Neural progenitor cell (in vitro differentiated cells): ENCODE measurements around the gene ZNF577. TPM values are rescaled to one million over a fixed set of nuclear protein-coding genes. Genes with fewer than 3 reads are reported as not detected.

Experiments
- DNase-seq: peaks from one replicate; pipeline ENCODE4 v3.0.0-alpha.2; 2016; ENCODE audit warnings: low spot score
- H2AFZ ChIP-seq: fragments of 200-600 bp; sonication (generic); replicated peaks from 2 replicates; pipeline ENCODE4 v1.6.1; 2016; ENCODE audit warnings: antibody characterized with exemption
- H3F3A ChIP-seq: fragments of 200-600 bp; sonication (generic); 2 replicates; pipeline ENCODE4 v1.6.1; 2016; ENCODE audit warnings: antibody characterized with exemption, low read depth
- H3K27ac ChIP-seq: fragments of 200-600 bp; sonication (generic); 2 replicates; pipeline ENCODE4 v1.5.1; 2016; ENCODE audit warnings: mild to moderate bottlenecking
- H3K27me3 ChIP-seq: fragments of 200-600 bp; sonication (generic); 2 replicates; pipeline ENCODE4 v1.6.1; 2016; ENCODE audit warnings: mild to moderate bottlenecking, moderate library complexity
- H3K36me3 ChIP-seq: fragments of 200-600 bp; sonication (generic); 2 replicates; pipeline ENCODE4 v1.5.1; 2016
- H3K4me1 ChIP-seq: fragments of 200-600 bp; sonication (generic); 2 replicates; pipeline ENCODE4 v1.6.1; 2016; ENCODE audit warnings: mixed run types
- H3K4me2 ChIP-seq: fragments of 200-600 bp; sonication (generic); 2 replicates; pipeline ENCODE4 v1.6.1; 2016
- H3K4me3 ChIP-seq: fragments of 200-600 bp; sonication (generic); 2 replicates; pipeline ENCODE4 v1.5.1; 2016
- H3K79me2 ChIP-seq: fragments of 200-600 bp; sonication (generic); 2 replicates; pipeline ENCODE4 v1.6.1; 2016; ENCODE audit warnings: low read depth
- H3K9ac ChIP-seq: fragments of 200-600 bp; sonication (generic); 2 replicates; pipeline ENCODE4 v1.6.1; 2016
- H3K9me3 ChIP-seq: fragments of 200-600 bp; sonication (generic); 2 replicates; pipeline ENCODE4 v1.5.1; 2016; ENCODE audit warnings: low read depth
- H4K20me1 ChIP-seq: fragments of 200-600 bp; sonication (generic); 2 replicates; pipeline ENCODE4 v1.6.1; 2016; ENCODE audit warnings: low read depth
- H3K27ac Mint-ChIP-seq: 3 replicates; pipeline ENCODE4 v1.8.0; 2021; ENCODE audit warnings: mixed read lengths
- H3K27me3 Mint-ChIP-seq: 2 replicates; pipeline ENCODE4 v1.8.0; 2022; ENCODE audit warnings: low read depth, mild to moderate bottlenecking, inconsistent platforms, moderate library complexity, mixed read lengths; ENCODE audit not compliant: insufficient read depth
- H3K36me3 Mint-ChIP-seq: 3 replicates; pipeline ENCODE4 v1.8.0; 2021; ENCODE audit warnings: mixed read lengths
- H3K4me1 Mint-ChIP-seq: 3 replicates; pipeline ENCODE4 v1.8.0; 2021; ENCODE audit warnings: mixed read lengths
- H3K4me3 Mint-ChIP-seq: 3 replicates; pipeline ENCODE4 v1.8.0; 2021; ENCODE audit warnings: mild to moderate bottlenecking, moderate library complexity, mixed read lengths
- H3K9me3 Mint-ChIP-seq: 3 replicates; pipeline ENCODE4 v1.8.0; 2020; ENCODE audit warnings: mixed read lengths
- EZH2 ChIP-seq: fragments of 200-600 bp; sonication (generic); IDR thresholded peaks from 2 replicates; pipeline ENCODE4 v1.6.1; 2017; ENCODE audit warnings: antibody characterized with exemption, mild to moderate bottlenecking, moderate library complexity
- EZH2phosphoT487 ChIP-seq: fragments of 200-600 bp; sonication (generic); IDR thresholded peaks from 2 replicates; pipeline ENCODE4 v1.6.1; 2017; ENCODE audit warnings: antibody characterized with exemption
- total RNA-seq: library from RNA; depleted of rRNA; stranded (reverse); fragments of >200 nt; gene quantifications from 2 replicates; pipeline ENCODE4 v1.2.3, GENCODE V29; 2015; ENCODE audit warnings: low replicate concordance
- TF ChIP-seq, protein P1 (sequence below): fragments of 200-600 bp; sonication (generic); IDR thresholded peaks from 2 replicates; pipeline ENCODE4 v1.5.1; 2017; ENCODE audit warnings: antibody characterized with exemption, mild to moderate bottlenecking

ZNF577 gene
- total RNA-seq, 1 donor from 2014 or later, result 47.7 TPM

DNA sequence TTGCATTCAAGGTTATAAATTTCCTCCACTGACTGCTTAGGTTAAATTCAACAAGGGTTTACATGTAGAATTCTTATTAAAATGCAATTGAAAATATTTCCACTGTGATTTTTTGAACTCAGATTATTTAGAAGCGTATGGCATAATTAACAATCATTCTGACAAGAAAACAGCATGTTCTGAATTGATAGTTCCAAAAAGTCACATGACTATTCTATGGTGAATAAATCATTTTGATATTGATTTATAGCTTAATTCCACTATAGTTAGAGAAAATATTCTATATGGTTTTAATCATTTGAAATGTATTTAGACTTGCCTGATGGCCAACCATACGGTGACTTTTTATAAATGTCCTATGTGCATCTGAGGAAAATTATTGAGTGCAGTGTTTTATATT is 3.0 kb downstream of the ZNF577 start:
- peaks cover 54% of the 10 kb centered on the region for H3K79me2 ChIP-seq
- H3K9me3 Mint-ChIP-seq, result peaks cover 73% of the 10 kb centered on the region
- no peak overlapping the region for H3K4me3 ChIP-seq
- H3K9me3 ChIP-seq, result peaks cover 24% of the 10 kb centered on the region
- H3K4me1 ChIP-seq, result peaks cover 6% of the 10 kb centered on the region
- no peak overlapping the region for H3K27ac Mint-ChIP-seq
- H3F3A ChIP-seq, result peaks cover 22% of the 10 kb centered on the region
- H3K4me1 Mint-ChIP-seq, result peaks cover 4% of the 10 kb centered on the region
- no peaks in the 10 kb centered on the region for H3K27me3 ChIP-seq
- no peak overlapping the region for H2AFZ ChIP-seq
- TF ChIP-seq EZH2phosphoT487 (no peak), EZH2 (no peak)
- TF ChIP-seq, protein P1, sequence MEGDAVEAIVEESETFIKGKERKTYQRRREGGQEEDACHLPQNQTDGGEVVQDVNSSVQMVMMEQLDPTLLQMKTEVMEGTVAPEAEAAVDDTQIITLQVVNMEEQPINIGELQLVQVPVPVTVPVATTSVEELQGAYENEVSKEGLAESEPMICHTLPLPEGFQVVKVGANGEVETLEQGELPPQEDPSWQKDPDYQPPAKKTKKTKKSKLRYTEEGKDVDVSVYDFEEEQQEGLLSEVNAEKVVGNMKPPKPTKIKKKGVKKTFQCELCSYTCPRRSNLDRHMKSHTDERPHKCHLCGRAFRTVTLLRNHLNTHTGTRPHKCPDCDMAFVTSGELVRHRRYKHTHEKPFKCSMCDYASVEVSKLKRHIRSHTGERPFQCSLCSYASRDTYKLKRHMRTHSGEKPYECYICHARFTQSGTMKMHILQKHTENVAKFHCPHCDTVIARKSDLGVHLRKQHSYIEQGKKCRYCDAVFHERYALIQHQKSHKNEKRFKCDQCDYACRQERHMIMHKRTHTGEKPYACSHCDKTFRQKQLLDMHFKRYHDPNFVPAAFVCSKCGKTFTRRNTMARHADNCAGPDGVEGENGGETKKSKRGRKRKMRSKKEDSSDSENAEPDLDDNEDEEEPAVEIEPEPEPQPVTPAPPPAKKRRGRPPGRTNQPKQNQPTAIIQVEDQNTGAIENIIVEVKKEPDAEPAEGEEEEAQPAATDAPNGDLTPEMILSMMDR, result no peak
- H4K20me1 ChIP-seq, result no peaks in the 10 kb centered on the region
- H3K4me2 ChIP-seq, result no peak overlapping the region
- H3K27me3 Mint-ChIP-seq, result peaks cover 3% of the 10 kb centered on the region
- no peak overlapping the region for H3K27ac ChIP-seq
- peaks cover 58% of the 10 kb centered on the region for H3K36me3 ChIP-seq
- peaks cover 58% of the 10 kb centered on the region for H3K36me3 Mint-ChIP-seq
- no peak overlapping the region for H3K4me3 Mint-ChIP-seq
- DNase-seq, result no peak
- H3K9ac ChIP-seq, result no peak overlapping the region

DNA sequence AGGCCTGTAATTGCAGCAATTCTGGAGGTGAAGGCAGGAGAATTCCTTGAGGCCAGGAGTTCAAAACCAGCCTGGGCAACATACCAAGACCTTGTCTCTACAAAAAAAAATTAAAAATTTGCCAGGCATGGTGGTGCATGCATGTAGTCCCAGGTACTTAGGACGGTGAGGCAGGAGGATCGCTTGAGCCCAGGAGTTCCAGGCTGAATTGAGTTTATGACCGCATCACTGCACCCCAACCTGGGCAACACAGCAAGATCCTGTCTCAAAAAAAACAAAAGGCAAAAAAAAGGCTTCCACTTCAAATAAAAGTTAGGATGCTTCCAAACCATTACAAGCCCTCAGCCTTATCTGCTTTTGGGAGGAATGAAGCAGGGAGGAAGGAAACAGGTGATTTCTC is 5.2 kb downstream of the ZNF577 start:
- Histone ChIP-seq H3K36me3 (peaks cover 68% of the 10 kb centered on the region), H4K20me1 (no peaks in the 10 kb centered on the region), H2AFZ (no peak overlapping the region), H3K4me3 (no peak overlapping the region), H3K4me2 (no peak overlapping the region), H3K4me1 (peaks cover 6% of the 10 kb centered on the region), H3K9ac (no peak overlapping the region), H3K9me3 (peaks cover 26% of the 10 kb centered on the region), H3F3A (peaks cover 2% of the 10 kb centered on the region), H3K27me3 (no peaks in the 10 kb centered on the region), H3K79me2 (peaks cover 54% of the 10 kb centered on the region), H3K27ac (no peak overlapping the region)
- TF ChIP-seq, protein P1, result no peak
- TF ChIP-seq EZH2phosphoT487 (no peak), EZH2 (no peak)
- Mint-ChIP-seq H3K27me3 (peaks cover 3% of the 10 kb centered on the region), H3K9me3 (peaks cover 66% of the 10 kb centered on the region), H3K4me3 (no peak overlapping the region), H3K36me3 (peaks cover 54% of the 10 kb centered on the region), H3K27ac (no peak overlapping the region), H3K4me1 (peaks cover 1% of the 10 kb centered on the region)
- DNase-seq, result no peak

DNA sequence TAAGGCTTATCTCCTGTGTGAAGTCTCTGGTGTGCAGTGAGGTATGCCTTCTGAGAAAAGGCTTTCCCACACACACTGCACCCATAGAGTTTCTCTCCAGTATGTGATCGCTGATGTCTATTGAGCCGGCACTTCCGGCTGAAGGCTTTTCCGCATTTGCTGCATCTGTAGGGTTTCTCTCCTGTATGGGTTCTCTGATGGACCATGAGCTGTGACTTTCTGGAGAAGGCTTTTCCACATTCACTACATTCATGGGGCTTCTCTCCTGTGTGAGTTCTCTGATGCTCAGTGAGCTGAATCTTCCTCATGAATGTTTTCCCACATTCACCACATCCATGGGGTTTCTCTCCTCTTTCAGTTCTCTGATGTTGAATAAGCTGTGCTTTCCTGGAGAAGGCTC is 14.7 kb downstream of the ZNF577 start:
- Histone ChIP-seq H3K9me3 (peaks cover 55% of the 10 kb centered on the region), H3K4me3 (no peak overlapping the region), H3K9ac (no peak overlapping the region), H2AFZ (no peak overlapping the region), H3F3A (no peaks in the 10 kb centered on the region), H4K20me1 (no peaks in the 10 kb centered on the region), H3K4me2 (no peak overlapping the region), H3K79me2 (no peaks in the 10 kb centered on the region), H3K27me3 (no peaks in the 10 kb centered on the region), H3K36me3 (peaks cover 67% of the 10 kb centered on the region), H3K4me1 (no peaks in the 10 kb centered on the region), H3K27ac (no peak overlapping the region)
- Mint-ChIP-seq H3K27ac (no peak overlapping the region), H3K27me3 (no peaks in the 10 kb centered on the region), H3K4me3 (no peak overlapping the region), H3K4me1 (no peaks in the 10 kb centered on the region), H3K9me3 (peaks cover 87% of the 10 kb centered on the region), H3K36me3 (peaks cover 77% of the 10 kb centered on the region)
- TF ChIP-seq EZH2 (no peak), EZH2phosphoT487 (no peak)
- TF ChIP-seq, protein P1, result no peak
- no peak for DNase-seq
